Lung (tissue), 12 donors: ENCODE data around the gene TMEM151A. TPM values are rescaled to one million over a fixed set of nuclear protein-coding genes. Genes with fewer than 3 reads are reported as not detected.

Experiments
- ATAC-seq: fragments of 200-7000 bp; cut with Tn5 transposase; one replicate; pipeline ENCODE4 v1.9.1; 2020; ENCODE audit warnings: moderate number of reproducible peaks; ENCODE audit not compliant: insufficient read depth, low FRiP score
- DNase-seq, 3 donors: peaks; one replicate each; pipeline ENCODE4 v3.0.0-alpha.2; 2013 to 2017
- H3K27ac ChIP-seq, 2 donors: one replicate each; pipeline ENCODE4 v1.5.1; 2013; ENCODE audit warnings: mild to moderate bottlenecking in 2 of 2, moderate library complexity in 2 of 2, control low read depth in 1 of 2, inconsistent platforms in 1 of 2, low read depth in 1 of 2, low read length in 1 of 2
- H3K27me3 ChIP-seq, 3 donors: one replicate each; pipeline ENCODE4 v1.5.1; 2013; ENCODE audit warnings: low read length in 2 of 3; ENCODE audit not compliant: control insufficient read depth in 3 of 3, insufficient read depth in 3 of 3
- H3K36me3 ChIP-seq, 4 donors: one replicate each; pipeline ENCODE4 v1.5.1; 2013; ENCODE audit warnings: low read length in 4 of 4, mild to moderate bottlenecking in 1 of 4, moderate library complexity in 1 of 4; ENCODE audit not compliant: control insufficient read depth in 4 of 4, insufficient read depth in 4 of 4
- H3K4me1 ChIP-seq, 5 donors: one replicate each; pipeline ENCODE4 v1.5.1; 2013; ENCODE audit warnings: low read length in 5 of 5, mild to moderate bottlenecking in 2 of 5, moderate library complexity in 1 of 5; ENCODE audit not compliant: control insufficient read depth in 5 of 5, insufficient read depth in 5 of 5
- H3K4me3 ChIP-seq: one replicate; pipeline ENCODE4 v1.5.1; 2013; ENCODE audit warnings: mild to moderate bottlenecking, control low read depth, moderate library complexity
- H3K9ac ChIP-seq, 2 donors: one replicate each; pipeline ENCODE4 v1.5.1; 2013; ENCODE audit warnings: low read length in 2 of 2, control low read depth in 1 of 2; ENCODE audit not compliant: insufficient read depth in 1 of 2
- H3K9me3 ChIP-seq, 4 donors: one replicate each; pipeline ENCODE4 v1.5.1; 2013; ENCODE audit warnings: low read length in 3 of 4, mild to moderate bottlenecking in 1 of 4, moderate library complexity in 1 of 4; ENCODE audit not compliant: control insufficient read depth in 4 of 4, insufficient read depth in 3 of 4
- CTCF ChIP-seq: IDR thresholded peaks from 2 replicates; pipeline ENCODE4 v1.5.1; 2012; ENCODE audit warnings: mild to moderate bottlenecking; ENCODE audit errors: control extremely low read depth, extremely low read depth
- WGBS, 2 donors: extraction: QIAGEN DNeasy Blood & Tissue Kit; methylation state at CpG; one replicate each; pipeline ENCODE4 v1.1.7; 2013; 5-methylcytosine and 5-hydroxymethylcytosine counted together
- polyA plus RNA-seq, 2 donors: library from polyadenylated mRNA; stranded (reverse); fragments of 200-250 nt; gene quantifications; one replicate each; pipeline ENCODE4 v1.2.1, GENCODE V29; 2013
- total RNA-seq, 2 donors: library from RNA; depleted of rRNA in 1 of 2; stranded (reverse); fragments of >200 nt in 1 of 2; gene quantifications; one replicate each; pipeline ENCODE4 v1.2.1, GENCODE V29; 2014 to 2021
- donor health status: control.
- donor health status: control.
- donor health status: Bipolar disorder and iron deficiency.
- donor health status: healthy.
- donor health status: DM: yes; HTN: yes; CAD: no.

Gene TMEM151A
- total and polyA plus RNA-seq, 4 donors: 0.09 to 0.91 (median 0.25) TPM

- H3K36me3 ChIP-seq: peaks cover 3 to 22% (median 8%) of the 10 kb centered on the region in 4 donors
- H3K4me1 ChIP-seq: peaks cover 0 to 8% (median 0%) of the 10 kb centered on the region in 5 donors
- no peak for TF ChIP-seq CTCF
- peaks cover 0 to 2% (median 0%) of the 10 kb centered on the region in 3 donors for H3K27me3 ChIP-seq
- 83 to 89% methylated on average over 6 of the region's 6 CpGs for WGBS, 2 donors
- peak overlapping the region in 1 of 2 donors; percentile 23 for H3K9ac ChIP-seq
- H3K27ac ChIP-seq: no peak overlapping the region
- DNase-seq (no peak), ATAC-seq (no peak)
- H3K9me3 ChIP-seq: no peaks in the 10 kb centered on the region
- no peak overlapping the region for H3K4me3 ChIP-seq
Measured at GRCh38 chr11:66281001-66281400, 10.7 kb upstream of the TMEM151A start.

- no peaks in the 10 kb centered on the region for H3K9me3 ChIP-seq
- WGBS, 2 donors: 28 to 33% methylated on average over 19 to 20 of the region's 20 CpGs
- TF ChIP-seq CTCF: no peak
Measured at GRCh38 chr11:66281776-66282467, 9.8 kb upstream of the TMEM151A start.

GRCh38 chr11:66282468-66283455 lies 8.9 kb upstream of the TMEM151A start:
- Histone ChIP-seq H3K9ac (no peak overlapping the region), H3K36me3 (peaks cover 3 to 18% (median 10%) of the 10 kb centered on the region in 4 donors), H3K4me3 (no peak overlapping the region), H3K27me3 (peaks cover 0 to 2% (median 0%) of the 10 kb centered on the region in 3 donors), H3K27ac (no peak overlapping the region), H3K9me3 (no peaks in the 10 kb centered on the region), H3K4me1 (peaks cover 0 to 11% (median 3%) of the 10 kb centered on the region in 5 donors)
- peak; percentile 97 for TF ChIP-seq CTCF
- DNase-seq (peak; percentile 98 to 99 (median 98)), ATAC-seq (peak; percentile 88)
- WGBS, 2 donors: 14 to 15% methylated on average over 35 of the region's 35 CpGs

More at GRCh38 chr11:66281776-66282467, 9.8 kb upstream of the TMEM151A start:
- no peak overlapping the region for H3K27ac ChIP-seq
- peaks cover 3 to 18% (median 10%) of the 10 kb centered on the region in 4 donors for H3K36me3 ChIP-seq
- DNase-seq (no peak), ATAC-seq (no peak)
- H3K9ac ChIP-seq: no peak overlapping the region
- peaks cover 0 to 2% (median 0%) of the 10 kb centered on the region in 3 donors for H3K27me3 ChIP-seq
- H3K4me1 ChIP-seq: peaks cover 0 to 8% (median 0%) of the 10 kb centered on the region in 5 donors
- no peak overlapping the region for H3K4me3 ChIP-seq
